WTC11 (cell line): ENCODE results near the gene USP2. TPM values are rescaled to one million over a fixed set of nuclear protein-coding genes. Genes with fewer than 3 reads are reported as not detected.

Experiments
- ATAC-seq: fragments of 200-7000 bp; cut with Tn5 transposase; 2 replicates; pipeline ENCODE4 v1.10.0; 2021; ENCODE audit warnings: mild to moderate bottlenecking, moderate library complexity
- CTCF ChIA-PET: fragments of 300-600 bp; sonication (Branson Sonifier 250); formaldehyde crosslinking; loops from one replicate; lab custom pipeline; 2021; ENCODE audit warnings: antibody characterized with exemption; lab: Charles Lee
- POLR2A ChIA-PET: fragments of 350-600 bp; sonication (Branson Sonifier 250); formaldehyde crosslinking; loops from one replicate; lab custom pipeline; 2021; ENCODE audit warnings: antibody characterized with exemption; lab: Charles Lee
- DNase-seq: peaks from one replicate; pipeline ENCODE4 v3.0.0; 2021; ENCODE audit warnings: low spot score
- H3K27ac Mint-ChIP-seq: 2 replicates; pipeline ENCODE4 v1.8.0; 2021; ENCODE audit warnings: mixed read lengths
- H3K27me3 Mint-ChIP-seq: 2 replicates; pipeline ENCODE4 v1.8.0; 2021; ENCODE audit warnings: low read depth, mild to moderate bottlenecking, moderate library complexity, mixed read lengths
- H3K36me3 Mint-ChIP-seq: 2 replicates; pipeline ENCODE4 v1.8.0; 2021; ENCODE audit warnings: mixed read lengths
- H3K4me1 Mint-ChIP-seq: 2 replicates; pipeline ENCODE4 v1.8.0; 2022; ENCODE audit warnings: mixed read lengths
- H3K4me3 Mint-ChIP-seq: 2 replicates; pipeline ENCODE4 v1.8.0; 2021; ENCODE audit warnings: mild to moderate bottlenecking, moderate library complexity, mixed read lengths
- H3K9me3 Mint-ChIP-seq: 2 replicates; pipeline ENCODE4 v1.8.0; 2021; ENCODE audit warnings: mixed read lengths
- CBFB ChIP-seq: sonication (generic); formaldehyde crosslinking; IDR thresholded peaks from 2 replicates; pipeline ENCODE4 v1.8.1; 2022; ENCODE audit warnings: mild to moderate bottlenecking, low read depth, missing genetic modification reagents
- FOXK1 ChIP-seq: sonication (generic); formaldehyde crosslinking; IDR thresholded peaks from 2 replicates; pipeline ENCODE4 v1.8.0; 2022; ENCODE audit warnings: mild to moderate bottlenecking, moderate library complexity, missing genetic modification reagents
- FOXP1 ChIP-seq: sonication (generic); formaldehyde crosslinking; IDR thresholded peaks from 2 replicates; pipeline ENCODE4 v1.8.0; 2022; ENCODE audit warnings: missing genetic modification reagents, mild to moderate bottlenecking, moderate library complexity, borderline replicate concordance
- NR2C2 ChIP-seq: sonication (generic); formaldehyde crosslinking; IDR thresholded peaks from 2 replicates; pipeline ENCODE4 v1.8.0; 2022; ENCODE audit warnings: mild to moderate bottlenecking, missing genetic modification reagents
- PRRX2 ChIP-seq: fragments of 250-450 bp; sonication (Bioruptor Pico); IDR thresholded peaks from 2 replicates; pipeline ENCODE4 v1.8.0; 2021; ENCODE audit warnings: mild to moderate bottlenecking
- RORB ChIP-seq: fragments of 250-450 bp; sonication (Bioruptor Pico); IDR thresholded peaks from 2 replicates; pipeline ENCODE4 v1.9.0; 2021; ENCODE audit warnings: mild to moderate bottlenecking
- TCF7 ChIP-seq: sonication (generic); formaldehyde crosslinking; IDR thresholded peaks from 2 replicates; pipeline ENCODE4 v1.8.0; 2022; ENCODE audit warnings: mild to moderate bottlenecking, low read depth, missing genetic modification reagents, moderate library complexity
- TEAD4 ChIP-seq: sonication (generic); formaldehyde crosslinking; IDR thresholded peaks from 2 replicates; pipeline ENCODE4 v1.8.0; 2022; ENCODE audit warnings: mild to moderate bottlenecking, missing genetic modification reagents
- ZNF121 ChIP-seq: sonication (generic); formaldehyde crosslinking; IDR thresholded peaks from 2 replicates; pipeline ENCODE4 v1.8.0; 2023; ENCODE audit warnings: missing genetic modification reagents
- total RNA-seq: library from RNA; stranded (reverse); gene quantifications from 3 replicates; pipeline ENCODE4 v1.2.3, GENCODE V29; 2021
- TF ChIP-seq, protein P1 (sequence below): sonication (generic); formaldehyde crosslinking; IDR thresholded peaks from 2 replicates; pipeline ENCODE4 v1.8.0; 2023; ENCODE audit warnings: missing genetic modification reagents, mild to moderate bottlenecking, borderline replicate concordance
- TF ChIP-seq, protein P2 (sequence below): sonication (generic); formaldehyde crosslinking; IDR thresholded peaks from 2 replicates; pipeline ENCODE4 v1.8.0; 2022; ENCODE audit warnings: mild to moderate bottlenecking, missing genetic modification reagents
- TF ChIP-seq, protein P3 (sequence below): sonication (generic); formaldehyde crosslinking; IDR thresholded peaks from 2 replicates; pipeline ENCODE4 v1.8.0; 2022; ENCODE audit warnings: mild to moderate bottlenecking, missing genetic modification reagents
- TF ChIP-seq, protein P4 (sequence below): sonication (generic); formaldehyde crosslinking; IDR thresholded peaks from 2 replicates; pipeline ENCODE4 v1.8.0; 2023; ENCODE audit warnings: missing genetic modification reagents
- TF ChIP-seq, protein P5 (sequence below): fragments of 200-600 bp; IDR thresholded peaks from 2 replicates; pipeline ENCODE4 v1.8.0; 2022; ENCODE audit warnings: antibody characterized with exemption
- TF ChIP-seq, protein P6 (sequence below): sonication (generic); formaldehyde crosslinking; IDR thresholded peaks from 2 replicates; pipeline ENCODE4 v1.8.1; 2022; ENCODE audit warnings: low read depth, mild to moderate bottlenecking, moderate library complexity, missing genetic modification reagents, borderline replicate concordance
- TF ChIP-seq, protein P7 (sequence below): fragments of 250-450 bp; sonication (Bioruptor Pico); conservative IDR thresholded peaks from 2 replicates; pipeline ENCODE4 v1.9.0; 2021; ENCODE audit warnings: mild to moderate bottlenecking
- TF ChIP-seq, protein P8 (sequence below): sonication (generic); formaldehyde crosslinking; IDR thresholded peaks from 2 replicates; pipeline ENCODE4 v1.8.0; 2022; ENCODE audit warnings: mild to moderate bottlenecking, missing genetic modification reagents

The USP2 gene
- total RNA-seq, 1 experiment from 2014 or later: 8.0 TPM

DNA sequence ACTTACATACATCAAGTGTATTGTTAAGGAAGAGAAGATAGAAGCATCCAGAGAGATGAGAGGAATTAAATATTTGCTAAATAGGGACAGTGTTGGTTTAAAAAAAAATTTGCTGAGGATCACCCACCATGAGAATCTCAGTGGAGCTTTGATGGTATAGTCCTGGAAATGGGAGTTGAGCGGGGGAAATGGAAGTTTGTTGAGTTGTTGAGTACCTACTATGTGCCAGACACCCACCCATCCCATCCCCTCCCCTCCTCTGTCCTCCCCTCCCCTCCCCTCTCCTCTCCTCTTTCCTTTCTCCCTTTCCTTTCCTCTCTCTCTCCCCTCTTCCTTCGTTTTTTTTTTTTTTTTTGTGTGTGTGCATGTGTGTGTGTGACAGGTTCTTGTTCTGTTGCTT, 30.3 kb downstream of the USP2 start (continued):
- TF ChIP-seq, protein P1, sequence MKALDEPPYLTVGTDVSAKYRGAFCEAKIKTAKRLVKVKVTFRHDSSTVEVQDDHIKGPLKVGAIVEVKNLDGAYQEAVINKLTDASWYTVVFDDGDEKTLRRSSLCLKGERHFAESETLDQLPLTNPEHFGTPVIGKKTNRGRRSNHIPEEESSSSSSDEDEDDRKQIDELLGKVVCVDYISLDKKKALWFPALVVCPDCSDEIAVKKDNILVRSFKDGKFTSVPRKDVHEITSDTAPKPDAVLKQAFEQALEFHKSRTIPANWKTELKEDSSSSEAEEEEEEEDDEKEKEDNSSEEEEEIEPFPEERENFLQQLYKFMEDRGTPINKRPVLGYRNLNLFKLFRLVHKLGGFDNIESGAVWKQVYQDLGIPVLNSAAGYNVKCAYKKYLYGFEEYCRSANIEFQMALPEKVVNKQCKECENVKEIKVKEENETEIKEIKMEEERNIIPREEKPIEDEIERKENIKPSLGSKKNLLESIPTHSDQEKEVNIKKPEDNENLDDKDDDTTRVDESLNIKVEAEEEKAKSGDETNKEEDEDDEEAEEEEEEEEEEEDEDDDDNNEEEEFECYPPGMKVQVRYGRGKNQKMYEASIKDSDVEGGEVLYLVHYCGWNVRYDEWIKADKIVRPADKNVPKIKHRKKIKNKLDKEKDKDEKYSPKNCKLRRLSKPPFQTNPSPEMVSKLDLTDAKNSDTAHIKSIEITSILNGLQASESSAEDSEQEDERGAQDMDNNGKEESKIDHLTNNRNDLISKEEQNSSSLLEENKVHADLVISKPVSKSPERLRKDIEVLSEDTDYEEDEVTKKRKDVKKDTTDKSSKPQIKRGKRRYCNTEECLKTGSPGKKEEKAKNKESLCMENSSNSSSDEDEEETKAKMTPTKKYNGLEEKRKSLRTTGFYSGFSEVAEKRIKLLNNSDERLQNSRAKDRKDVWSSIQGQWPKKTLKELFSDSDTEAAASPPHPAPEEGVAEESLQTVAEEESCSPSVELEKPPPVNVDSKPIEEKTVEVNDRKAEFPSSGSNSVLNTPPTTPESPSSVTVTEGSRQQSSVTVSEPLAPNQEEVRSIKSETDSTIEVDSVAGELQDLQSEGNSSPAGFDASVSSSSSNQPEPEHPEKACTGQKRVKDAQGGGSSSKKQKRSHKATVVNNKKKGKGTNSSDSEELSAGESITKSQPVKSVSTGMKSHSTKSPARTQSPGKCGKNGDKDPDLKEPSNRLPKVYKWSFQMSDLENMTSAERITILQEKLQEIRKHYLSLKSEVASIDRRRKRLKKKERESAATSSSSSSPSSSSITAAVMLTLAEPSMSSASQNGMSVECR (CRISPR knock-in tag): no peak
- no peak for TF ChIP-seq TCF7 (CRISPR knock-in tag)

DNA sequence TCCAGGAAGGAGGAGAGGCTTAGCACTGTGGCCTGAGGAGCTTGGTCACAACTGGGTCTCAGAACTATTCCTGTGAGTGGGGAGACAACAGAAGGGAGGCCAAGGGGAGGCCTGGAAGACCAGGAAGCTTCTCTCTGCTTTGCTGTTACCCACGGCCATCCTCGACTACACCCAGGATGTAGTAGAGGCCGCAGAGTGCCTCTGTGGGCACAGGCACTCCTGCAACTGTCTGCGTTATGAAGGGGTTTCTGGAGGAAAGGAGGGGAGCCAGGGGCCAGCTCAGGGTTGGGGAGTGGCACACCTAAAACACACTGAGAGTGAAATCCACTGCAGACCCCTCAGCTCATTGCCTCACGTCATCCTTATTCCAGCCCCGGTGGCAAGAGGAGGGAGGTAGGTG, 31.2 kb downstream of the USP2 start:
- ATAC-seq: no peak
- Mint-ChIP-seq H3K27ac (no peak overlapping the region), H3K9me3 (0 out of 2 replicates have a peak, but pooled peaks cover 4% of the 10 kb centered on the region), H3K27me3 (peaks cover 39% of the 10 kb centered on the region), H3K4me1 (peaks cover 6% of the 10 kb centered on the region), H3K4me3 (no peak overlapping the region), H3K36me3 (no peaks in the 10 kb centered on the region)
- TF ChIP-seq, protein P2, sequence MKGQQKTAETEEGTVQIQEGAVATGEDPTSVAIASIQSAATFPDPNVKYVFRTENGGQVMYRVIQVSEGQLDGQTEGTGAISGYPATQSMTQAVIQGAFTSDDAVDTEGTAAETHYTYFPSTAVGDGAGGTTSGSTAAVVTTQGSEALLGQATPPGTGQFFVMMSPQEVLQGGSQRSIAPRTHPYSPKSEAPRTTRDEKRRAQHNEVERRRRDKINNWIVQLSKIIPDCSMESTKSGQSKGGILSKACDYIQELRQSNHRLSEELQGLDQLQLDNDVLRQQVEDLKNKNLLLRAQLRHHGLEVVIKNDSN: no peak
- TF ChIP-seq FOXK1 (CRISPR knock-in tag) (no peak), TEAD4 (CRISPR knock-in tag) (no peak), ZNF121 (CRISPR knock-in tag) (no peak), CBFB (CRISPR knock-in tag) (no peak), NR2C2 (CRISPR knock-in tag) (no peak)
- TF ChIP-seq, protein P3, sequence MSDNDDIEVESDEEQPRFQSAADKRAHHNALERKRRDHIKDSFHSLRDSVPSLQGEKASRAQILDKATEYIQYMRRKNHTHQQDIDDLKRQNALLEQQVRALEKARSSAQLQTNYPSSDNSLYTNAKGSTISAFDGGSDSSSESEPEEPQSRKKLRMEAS: no peak
- TF ChIP-seq, protein P4, sequence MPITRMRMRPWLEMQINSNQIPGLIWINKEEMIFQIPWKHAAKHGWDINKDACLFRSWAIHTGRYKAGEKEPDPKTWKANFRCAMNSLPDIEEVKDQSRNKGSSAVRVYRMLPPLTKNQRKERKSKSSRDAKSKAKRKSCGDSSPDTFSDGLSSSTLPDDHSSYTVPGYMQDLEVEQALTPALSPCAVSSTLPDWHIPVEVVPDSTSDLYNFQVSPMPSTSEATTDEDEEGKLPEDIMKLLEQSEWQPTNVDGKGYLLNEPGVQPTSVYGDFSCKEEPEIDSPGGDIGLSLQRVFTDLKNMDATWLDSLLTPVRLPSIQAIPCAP (CRISPR knock-in tag): no peak
- TF ChIP-seq, protein P5, sequence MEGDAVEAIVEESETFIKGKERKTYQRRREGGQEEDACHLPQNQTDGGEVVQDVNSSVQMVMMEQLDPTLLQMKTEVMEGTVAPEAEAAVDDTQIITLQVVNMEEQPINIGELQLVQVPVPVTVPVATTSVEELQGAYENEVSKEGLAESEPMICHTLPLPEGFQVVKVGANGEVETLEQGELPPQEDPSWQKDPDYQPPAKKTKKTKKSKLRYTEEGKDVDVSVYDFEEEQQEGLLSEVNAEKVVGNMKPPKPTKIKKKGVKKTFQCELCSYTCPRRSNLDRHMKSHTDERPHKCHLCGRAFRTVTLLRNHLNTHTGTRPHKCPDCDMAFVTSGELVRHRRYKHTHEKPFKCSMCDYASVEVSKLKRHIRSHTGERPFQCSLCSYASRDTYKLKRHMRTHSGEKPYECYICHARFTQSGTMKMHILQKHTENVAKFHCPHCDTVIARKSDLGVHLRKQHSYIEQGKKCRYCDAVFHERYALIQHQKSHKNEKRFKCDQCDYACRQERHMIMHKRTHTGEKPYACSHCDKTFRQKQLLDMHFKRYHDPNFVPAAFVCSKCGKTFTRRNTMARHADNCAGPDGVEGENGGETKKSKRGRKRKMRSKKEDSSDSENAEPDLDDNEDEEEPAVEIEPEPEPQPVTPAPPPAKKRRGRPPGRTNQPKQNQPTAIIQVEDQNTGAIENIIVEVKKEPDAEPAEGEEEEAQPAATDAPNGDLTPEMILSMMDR: no peak
- CTCF ChIA-PET: interaction anchor here (0.6 to 1.7 kb wide), 4 partner anchors 10 to 125 kb away, joined by 3 to 9 read pairs (median 5); no protein-coding TSS in a partner anchor
- POLR2A ChIA-PET: no interaction called here
- DNase-seq: no peak

DNA sequence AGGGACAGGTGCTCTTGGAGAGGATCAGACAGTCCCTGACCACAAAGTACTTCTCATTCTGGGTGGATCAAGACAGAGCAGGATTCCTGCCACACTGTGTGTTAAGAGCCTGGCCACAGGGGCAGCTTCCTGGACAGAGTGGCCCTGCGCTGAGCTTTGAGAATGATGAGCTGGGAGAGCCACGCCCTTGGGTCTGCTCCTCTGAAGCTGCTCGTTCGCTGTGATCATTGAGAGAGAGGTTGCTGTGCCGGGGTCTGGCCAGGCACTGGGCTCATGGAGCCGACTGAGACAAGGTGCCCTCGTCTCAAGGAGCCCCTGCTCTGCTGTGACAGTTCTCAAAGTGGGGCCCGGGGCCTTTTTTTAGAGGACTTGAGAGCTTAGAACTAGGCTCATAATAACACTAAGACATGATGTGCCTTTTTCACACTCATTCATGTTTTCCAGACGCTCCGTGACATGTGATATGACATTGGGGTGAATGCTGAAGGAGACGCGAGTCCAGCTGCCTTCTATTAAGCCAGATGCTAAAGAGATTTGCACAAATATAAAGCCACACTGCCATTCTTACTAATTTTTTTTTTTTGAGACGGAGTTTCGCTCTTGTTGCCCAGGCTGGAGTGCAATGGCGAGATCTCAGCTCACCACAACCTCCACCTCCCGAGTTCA, 33.4 kb downstream of the USP2 start:
- ChIA-PET CTCF (interaction anchor here (0.6 to 2.0 kb wide), 11 partner anchors 8 to 41 kb away, joined by 3 to 14 read pairs (median 3); partner anchors contain the start of gene RNF26), POLR2A (interaction anchor here (0.6 kb wide), 1 partner anchor 51 kb away, joined by 4 read pairs; no protein-coding TSS in a partner anchor)
- H3K27ac Mint-ChIP-seq: no peak overlapping the region
- TF ChIP-seq ZNF121 (CRISPR knock-in tag) (no peak), RORB (CRISPR knock-in tag) (no peak), FOXP1 (CRISPR knock-in tag) (no peak), PRRX2 (CRISPR knock-in tag) (no peak)
- TF ChIP-seq, protein P6, sequence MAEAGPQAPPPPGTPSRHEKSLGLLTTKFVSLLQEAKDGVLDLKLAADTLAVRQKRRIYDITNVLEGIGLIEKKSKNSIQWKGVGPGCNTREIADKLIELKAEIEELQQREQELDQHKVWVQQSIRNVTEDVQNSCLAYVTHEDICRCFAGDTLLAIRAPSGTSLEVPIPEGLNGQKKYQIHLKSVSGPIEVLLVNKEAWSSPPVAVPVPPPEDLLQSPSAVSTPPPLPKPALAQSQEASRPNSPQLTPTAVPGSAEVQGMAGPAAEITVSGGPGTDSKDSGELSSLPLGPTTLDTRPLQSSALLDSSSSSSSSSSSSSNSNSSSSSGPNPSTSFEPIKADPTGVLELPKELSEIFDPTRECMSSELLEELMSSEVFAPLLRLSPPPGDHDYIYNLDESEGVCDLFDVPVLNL (CRISPR knock-in tag): no peak
- TF ChIP-seq, protein P7, sequence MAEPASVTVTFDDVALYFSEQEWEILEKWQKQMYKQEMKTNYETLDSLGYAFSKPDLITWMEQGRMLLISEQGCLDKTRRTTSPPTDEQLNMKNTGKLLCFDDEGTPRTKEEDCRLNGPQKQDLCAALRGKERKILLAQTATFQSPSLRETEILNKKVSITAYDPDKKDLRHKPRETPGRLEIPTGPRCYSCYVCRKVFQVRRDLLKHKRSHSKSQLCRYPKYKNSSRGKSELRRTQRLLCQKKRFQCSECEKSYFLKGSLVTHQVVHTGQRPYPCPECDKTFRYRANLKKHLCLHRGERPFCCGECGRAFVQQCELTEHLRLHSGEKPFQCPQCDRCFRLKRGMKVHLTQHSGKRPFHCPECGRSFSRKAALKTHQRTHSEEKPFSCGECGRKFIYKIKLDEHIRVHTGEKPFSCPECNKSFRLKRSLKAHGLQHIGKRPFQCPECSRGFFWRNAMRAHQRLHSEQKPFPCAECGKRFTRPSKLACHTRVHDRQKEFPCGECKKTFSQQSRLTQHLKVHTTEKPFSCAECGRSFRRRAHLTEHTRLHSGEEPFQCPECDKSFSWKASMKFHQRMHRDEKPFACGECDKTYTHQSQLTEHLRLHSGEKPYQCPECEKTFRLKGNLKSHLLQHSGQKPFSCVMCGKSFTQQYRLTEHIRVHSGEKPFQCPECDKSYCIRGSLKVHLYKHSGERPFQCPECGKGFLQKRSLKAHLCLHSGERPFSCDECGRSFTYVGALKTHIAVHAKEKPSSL (CRISPR knock-in tag): no peak
- TF ChIP-seq, protein P8, sequence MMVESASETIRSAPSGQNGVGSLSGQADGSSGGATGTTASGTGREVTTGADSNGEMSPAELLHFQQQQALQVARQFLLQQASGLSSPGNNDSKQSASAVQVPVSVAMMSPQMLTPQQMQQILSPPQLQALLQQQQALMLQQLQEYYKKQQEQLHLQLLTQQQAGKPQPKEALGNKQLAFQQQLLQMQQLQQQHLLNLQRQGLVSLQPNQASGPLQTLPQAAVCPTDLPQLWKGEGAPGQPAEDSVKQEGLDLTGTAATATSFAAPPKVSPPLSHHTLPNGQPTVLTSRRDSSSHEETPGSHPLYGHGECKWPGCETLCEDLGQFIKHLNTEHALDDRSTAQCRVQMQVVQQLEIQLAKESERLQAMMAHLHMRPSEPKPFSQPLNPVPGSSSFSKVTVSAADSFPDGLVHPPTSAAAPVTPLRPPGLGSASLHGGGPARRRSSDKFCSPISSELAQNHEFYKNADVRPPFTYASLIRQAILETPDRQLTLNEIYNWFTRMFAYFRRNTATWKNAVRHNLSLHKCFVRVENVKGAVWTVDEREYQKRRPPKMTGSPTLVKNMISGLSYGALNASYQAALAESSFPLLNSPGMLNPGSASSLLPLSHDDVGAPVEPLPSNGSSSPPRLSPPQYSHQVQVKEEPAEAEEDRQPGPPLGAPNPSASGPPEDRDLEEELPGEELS (CRISPR knock-in tag): no peak
- peaks cover 56% of the 10 kb centered on the region for H3K27me3 Mint-ChIP-seq
- no peak for ATAC-seq
- H3K36me3 Mint-ChIP-seq: no peaks in the 10 kb centered on the region
- H3K4me1 Mint-ChIP-seq: peaks cover 4% of the 10 kb centered on the region
- 0 out of 2 replicates have a peak, but pooled peaks cover 4% of the 10 kb centered on the region for H3K9me3 Mint-ChIP-seq
- no peak for DNase-seq
- no peak overlapping the region for H3K4me3 Mint-ChIP-seq
